GM19240 (cell line): ENCODE results near the gene GPR150.

Experiments
- DNase-seq: peaks from one replicate; pipeline ENCODE4 v3.0.0; 2011; ENCODE audit warnings: low spot score; ENCODE audit not compliant: insufficient read length

GPR150 gene

DNA sequence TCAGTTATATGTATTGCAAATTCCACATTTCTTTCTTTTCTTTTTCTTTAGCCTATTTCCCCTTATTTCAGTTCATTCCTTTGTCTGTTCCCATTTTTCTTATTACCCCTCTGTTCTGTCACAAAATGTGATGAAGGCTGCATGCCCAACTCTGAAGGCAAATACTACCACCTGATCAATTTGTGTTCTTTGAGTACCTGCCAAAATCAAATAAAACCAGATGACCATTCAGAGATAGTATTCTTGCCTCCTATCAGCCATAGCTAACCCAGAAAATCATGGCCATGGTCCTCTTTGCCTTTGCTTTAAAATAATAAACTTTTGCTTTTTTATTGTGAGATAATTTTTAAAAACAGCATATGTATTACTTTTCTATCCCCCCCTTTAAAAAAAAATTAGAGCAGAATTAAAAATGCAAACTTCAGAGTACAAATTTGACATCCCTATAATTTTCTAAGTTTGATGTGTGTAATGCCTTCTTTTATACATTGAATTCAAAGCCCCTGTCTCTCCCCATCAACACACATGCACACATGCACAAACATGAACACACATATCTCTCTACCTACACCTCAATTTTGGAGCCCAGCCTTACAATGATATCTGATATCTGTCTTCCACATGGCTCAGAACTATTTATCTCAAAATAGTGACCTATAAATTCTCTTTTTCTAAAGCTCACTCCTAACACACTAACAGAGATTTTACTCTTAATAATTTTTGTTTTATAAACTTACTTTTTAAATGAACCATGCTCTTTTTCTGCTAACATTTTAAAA is 30.1 kb downstream of the GPR150 start:
- no peak for DNase-seq

DNA sequence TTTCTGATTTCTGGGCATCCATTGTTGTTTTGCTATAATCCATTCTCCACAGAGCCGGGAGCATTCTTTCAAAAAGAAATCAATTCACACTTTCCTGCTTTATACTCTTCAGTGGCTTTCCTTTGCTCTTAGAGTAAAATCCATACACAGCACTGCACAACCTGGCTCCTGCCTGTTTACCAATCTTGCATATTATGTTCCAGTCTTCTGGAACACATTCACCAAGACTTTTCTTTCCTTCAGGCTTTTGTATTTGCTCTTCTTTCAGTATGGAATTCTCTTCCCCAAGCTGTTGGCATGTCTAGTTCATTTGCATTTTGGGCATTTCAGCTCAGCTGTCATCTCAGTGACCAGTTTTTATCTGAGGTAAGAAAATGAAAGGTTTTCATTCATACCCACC is 33.0 kb downstream of the GPR150 start:
- DNase-seq = no peak

DNA sequence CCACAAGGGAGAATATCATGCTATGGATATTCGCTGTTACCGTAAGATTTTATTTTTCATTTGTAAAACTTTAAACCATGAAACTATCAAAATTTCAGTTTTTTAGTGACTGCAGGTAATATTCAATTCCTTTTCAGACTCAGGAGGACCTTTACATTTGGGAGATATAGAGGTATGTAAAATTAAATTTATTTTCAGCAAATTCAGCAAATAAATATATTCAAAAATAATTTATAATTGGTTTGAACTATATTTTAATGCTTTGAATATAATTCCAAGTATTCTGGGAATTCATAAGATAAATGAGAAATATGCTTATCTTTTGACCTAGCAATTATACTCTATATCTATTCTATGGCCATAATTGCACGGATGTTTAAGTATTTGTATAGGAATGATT is 34.3 kb downstream of the GPR150 start:
- no peak for DNase-seq

DNA sequence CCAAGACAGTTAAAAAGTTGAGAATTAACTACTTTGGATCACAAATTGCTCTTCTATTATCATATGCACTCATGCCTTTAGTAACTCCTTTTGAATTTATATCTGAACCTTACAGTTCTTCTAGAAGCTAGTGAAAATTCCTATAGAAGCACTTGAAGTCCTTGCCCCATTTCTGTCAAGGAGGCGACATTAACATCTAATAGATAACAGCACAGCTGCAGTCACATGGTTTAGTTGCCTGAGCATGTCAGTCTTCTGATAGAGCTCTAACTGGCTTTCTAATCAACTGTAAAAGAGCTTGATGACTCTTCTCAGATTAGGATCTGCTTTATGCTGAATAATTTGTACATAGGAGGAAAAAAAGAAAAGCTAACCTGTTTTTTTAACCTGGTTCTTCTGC is 35.7 kb downstream of the GPR150 start:
- no peak for DNase-seq

DNA sequence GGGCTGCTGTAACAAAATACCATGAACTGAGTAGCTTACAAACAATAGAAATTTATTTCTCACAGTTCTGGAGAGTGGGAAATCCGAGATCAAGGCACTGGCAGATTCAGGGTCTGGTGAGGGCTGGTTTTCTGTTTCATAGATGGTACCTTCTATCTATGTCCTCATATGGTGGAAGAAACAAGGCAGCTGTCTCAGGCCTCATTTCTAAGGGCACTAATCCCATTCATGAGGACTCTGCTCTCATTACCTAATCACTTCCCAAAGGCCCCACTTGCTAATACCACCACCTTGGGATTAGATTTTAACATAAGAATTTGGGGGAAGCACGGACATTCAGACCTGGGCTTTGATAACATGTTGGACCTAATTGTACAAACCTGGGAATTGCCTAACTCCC is 40.2 kb downstream of the GPR150 start:
- DNase-seq = no peak

DNA sequence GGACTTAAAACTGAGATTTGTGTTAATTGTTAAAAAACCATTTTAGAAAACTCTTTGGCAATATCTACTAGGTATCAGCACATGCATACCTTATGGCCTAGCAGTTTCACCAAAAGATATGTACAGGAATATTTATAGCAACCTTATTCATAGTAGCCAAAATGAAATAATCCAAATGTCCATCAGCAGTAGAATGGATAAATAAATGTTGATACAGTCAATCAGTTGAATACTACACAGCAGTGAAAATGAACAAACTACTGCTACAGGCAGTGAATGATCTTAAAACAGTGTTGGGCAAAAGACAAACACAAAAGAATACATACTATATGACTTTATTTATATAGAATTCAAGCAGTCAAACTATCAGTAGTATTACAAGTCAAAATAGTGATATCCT is 43.1 kb downstream of the GPR150 start:
- no peak for DNase-seq

DNA sequence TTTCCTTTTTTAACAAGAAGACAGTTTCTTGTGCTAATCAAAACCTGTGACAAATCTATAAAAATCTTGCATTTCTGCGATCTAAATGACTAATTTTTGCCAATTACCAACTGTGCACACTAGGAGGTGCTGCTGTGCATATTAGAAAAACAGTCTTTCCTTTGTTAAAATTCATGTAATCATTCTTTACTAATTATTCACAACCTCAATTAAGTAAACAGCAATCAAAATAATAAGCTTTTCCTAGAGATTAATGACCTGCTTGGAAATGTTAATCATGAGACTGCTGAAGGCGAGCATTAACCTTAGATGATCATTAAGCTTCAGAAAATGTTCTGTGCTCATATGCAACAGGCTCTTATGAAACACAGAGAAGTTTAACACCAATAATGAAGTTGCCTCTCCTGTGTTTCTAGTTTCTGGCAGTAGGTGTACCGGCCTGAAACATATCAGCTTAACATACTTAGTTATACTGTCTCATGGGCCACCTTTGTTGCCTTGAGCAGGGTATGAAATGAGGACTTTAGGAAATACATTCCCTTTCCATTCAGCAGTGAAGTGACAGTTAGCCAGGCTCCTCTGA is 44.4 kb downstream of the GPR150 start:
- DNase-seq = no peak

DNA sequence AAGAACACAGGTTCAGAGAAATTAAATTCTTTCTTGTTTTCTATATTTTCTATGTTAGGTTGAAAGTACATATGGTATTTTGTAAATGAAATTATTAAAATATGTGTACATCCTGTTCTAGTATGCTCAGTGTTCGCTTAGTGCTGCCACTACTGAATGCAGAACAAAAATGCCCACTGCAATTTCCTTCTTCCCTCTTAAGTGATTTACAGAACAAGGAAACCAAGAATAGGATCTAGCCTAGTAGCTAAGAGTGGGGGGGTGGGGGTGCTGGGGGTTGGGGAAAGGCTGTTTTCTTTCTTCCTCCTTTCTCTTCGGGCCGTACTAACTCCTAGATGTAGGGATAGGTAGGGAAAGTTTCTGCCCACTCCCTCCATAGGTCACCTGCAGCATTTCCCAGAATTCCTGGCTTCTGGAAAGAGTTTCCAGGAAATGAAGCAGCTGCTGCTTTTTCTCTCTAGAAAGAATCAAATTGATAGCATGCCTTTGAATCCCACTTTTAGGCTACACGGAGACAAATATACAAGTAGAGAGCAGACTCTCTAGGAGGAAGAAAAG is 47.3 kb downstream of the GPR150 start:
- no peak for DNase-seq

DNA sequence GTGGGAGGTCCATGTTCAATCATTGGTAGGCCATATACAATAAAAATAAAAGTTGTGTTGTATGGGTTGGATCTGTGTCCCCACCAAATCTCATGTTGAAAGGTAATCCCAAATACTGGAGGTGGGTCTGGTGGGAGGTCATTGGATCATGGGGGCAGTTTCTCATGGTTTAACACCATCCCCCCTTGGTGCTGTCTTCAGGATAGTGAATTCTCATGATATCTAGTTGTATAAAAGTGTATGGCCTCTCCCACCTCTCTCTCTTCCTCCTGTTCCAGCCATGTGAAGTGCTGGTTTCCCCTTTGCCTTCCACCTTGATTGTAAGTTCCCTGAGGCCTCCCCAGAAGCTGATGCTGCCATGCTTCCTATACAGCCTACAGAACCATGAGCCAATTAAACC is 47.8 kb downstream of the GPR150 start:
- DNase-seq = no peak

DNA sequence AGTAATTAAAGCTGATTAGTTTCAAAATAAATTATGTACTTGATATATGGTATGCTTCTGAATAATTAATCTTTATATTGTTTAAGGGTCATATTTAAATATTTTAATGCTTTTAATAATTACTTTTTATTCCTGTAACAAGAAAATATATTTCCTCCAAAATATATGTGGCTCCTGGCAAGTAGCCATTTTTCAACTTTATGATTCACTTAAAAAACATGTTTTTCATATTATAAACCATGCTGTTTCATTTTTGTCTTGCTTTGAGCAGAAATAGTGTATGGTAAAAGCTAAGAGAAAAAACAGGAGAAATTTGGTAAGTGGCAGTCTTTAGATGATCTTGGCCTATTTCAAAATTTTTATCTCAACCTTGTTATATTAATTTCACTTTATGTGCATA is 48.3 kb downstream of the GPR150 start:
- DNase-seq = no peak

DNA sequence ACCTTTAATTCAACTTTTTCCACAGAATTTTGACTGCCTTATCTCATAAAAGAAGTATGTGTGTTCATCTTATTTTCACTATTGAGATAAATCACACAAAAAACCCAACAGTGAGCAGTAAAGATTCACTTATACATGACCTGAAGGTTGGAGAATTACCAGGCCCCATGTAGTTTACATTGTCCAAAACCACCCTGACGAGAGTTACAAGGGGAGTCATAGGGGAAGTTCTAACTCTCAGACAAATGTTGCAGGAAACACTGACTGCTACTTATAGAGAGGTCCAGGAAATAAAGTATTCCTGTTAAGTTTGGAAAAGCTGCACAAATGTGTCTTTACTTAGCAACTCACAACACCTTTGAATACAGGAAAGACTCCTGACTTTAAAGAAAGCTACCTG is 48.8 kb downstream of the GPR150 start:
- no peak for DNase-seq

DNA sequence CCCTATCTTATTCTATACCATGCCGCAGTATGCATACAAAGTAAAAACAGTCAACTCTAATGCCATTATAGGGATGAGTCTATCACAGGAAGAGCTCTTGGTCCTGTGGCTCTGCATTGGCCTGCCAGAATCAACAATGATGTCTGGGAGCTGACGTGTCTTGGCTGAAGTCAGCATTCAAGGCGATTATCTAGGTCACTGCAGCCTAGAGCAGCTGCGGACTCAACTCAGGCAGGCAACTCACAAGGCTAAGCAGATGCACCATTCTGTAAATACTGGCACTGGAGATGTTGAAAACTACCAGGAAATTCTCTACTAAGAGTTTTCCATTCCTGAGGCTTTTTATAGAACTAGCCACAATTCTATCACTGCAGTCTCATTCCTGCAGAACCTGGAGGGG is 49.7 kb downstream of the GPR150 start:
- DNase-seq = no peak

DNA sequence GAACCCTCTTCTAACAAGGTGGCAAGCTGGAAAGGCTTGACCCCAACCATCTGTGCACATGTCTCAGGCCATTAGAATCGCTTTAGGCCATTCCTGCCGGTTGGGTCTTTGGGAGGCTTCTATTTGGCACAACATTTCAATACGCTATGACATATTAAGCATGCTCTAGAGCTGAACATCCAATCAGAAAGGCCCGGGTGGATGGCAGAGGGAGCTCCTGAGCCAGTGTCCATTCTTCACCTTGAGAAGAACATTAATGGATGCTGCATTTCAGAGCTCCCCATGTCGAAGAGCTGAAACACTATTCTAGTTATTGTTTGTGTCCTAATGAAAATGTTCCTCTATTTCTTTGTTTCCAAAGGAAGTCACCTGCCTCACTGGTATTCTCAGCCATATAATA is 50.1 kb downstream of the GPR150 start:
- DNase-seq = no peak

DNA sequence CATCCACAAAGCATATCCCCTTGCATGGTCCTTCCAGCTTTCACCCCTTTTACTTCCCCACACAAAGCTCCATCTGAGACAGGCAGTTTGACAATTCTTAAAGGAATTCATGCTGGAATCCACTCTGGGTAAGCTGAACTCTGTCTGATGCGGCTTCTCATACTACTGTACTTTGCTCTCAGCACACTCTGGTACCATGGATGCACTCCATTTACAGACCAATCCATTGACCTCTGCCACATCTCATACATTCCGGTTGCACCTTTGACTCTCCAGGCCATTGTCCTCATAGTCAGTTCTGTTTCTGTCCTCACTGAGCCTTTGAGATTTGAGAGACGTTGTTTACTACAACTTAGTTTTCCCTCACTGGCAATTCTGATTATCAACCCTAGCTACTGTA is 50.7 kb downstream of the GPR150 start:
- DNase-seq = no peak
